ENCODE results near the gene PDK2.

PDK2 gene

GRCh38 chr17:50139950-50140885 lies 45.1 kb downstream of the PDK2 start:
- DNase-seq = peak; percentile 77

- no peak for DNase-seq
These were observed 46.0 kb downstream of the PDK2 start for GRCh38 chr17:50141026-50141744.

GRCh38 chr17:50141745-50142110 lies 46.6 kb downstream of the PDK2 start:
- DNase-seq = no peak

- DNase-seq = no peak
These were observed 48.5 kb downstream of the PDK2 start for GRCh38 chr17:50143461-50144176.

GRCh38 chr17:50144355-50144754 lies 49.2 kb downstream of the PDK2 start:
- no peak for DNase-seq

- DNase-seq = no peak
These were observed 49.8 kb downstream of the PDK2 start for GRCh38 chr17:50144845-50145531.

GRCh38 chr17:50145532-50146229 lies 50.5 kb downstream of the PDK2 start:
- no peak for DNase-seq

- no peak for DNase-seq
These were observed 51.2 kb downstream of the PDK2 start for GRCh38 chr17:50146230-50146926.

- DNase-seq = no peak
These were observed 51.9 kb downstream of the PDK2 start for GRCh38 chr17:50146927-50147665.

- DNase-seq = no peak
These were observed 52.7 kb downstream of the PDK2 start for GRCh38 chr17:50147841-50148225.

GRCh38 chr17:50148226-50149090 lies 53.3 kb downstream of the PDK2 start:
- DNase-seq = peak; percentile 74

- DNase-seq = no peak
These were observed 53.9 kb downstream of the PDK2 start for GRCh38 chr17:50149091-50149416.

GRCh38 chr17:50149417-50150353 lies 54.5 kb downstream of the PDK2 start:
- peak; percentile 40 for DNase-seq

- DNase-seq = no peak
These were observed 55.3 kb downstream of the PDK2 start, which contains the start of gene PPP1R9B for GRCh38 chr17:50150354-50151040. TSS of gene PPP1R9B (minus strand) at chr17:50150677. CDS start at chr17:50150513, 164 bp downstream.

GRCh38 chr17:50151041-50151936 lies 56.1 kb downstream of the PDK2 start:
- peak; percentile 87 for DNase-seq

- peak; percentile 49 for DNase-seq
These were observed 56.9 kb downstream of the PDK2 start for GRCh38 chr17:50151937-50152547.
